ENCODE results near the gene CTNS. TPM values are rescaled to one million over a fixed set of nuclear protein-coding genes. Genes with fewer than 3 reads are reported as not detected.

Gene CTNS
- polyA plus RNA-seq, 1 donor from 2014 or later, result 8.8 TPM

DNA sequence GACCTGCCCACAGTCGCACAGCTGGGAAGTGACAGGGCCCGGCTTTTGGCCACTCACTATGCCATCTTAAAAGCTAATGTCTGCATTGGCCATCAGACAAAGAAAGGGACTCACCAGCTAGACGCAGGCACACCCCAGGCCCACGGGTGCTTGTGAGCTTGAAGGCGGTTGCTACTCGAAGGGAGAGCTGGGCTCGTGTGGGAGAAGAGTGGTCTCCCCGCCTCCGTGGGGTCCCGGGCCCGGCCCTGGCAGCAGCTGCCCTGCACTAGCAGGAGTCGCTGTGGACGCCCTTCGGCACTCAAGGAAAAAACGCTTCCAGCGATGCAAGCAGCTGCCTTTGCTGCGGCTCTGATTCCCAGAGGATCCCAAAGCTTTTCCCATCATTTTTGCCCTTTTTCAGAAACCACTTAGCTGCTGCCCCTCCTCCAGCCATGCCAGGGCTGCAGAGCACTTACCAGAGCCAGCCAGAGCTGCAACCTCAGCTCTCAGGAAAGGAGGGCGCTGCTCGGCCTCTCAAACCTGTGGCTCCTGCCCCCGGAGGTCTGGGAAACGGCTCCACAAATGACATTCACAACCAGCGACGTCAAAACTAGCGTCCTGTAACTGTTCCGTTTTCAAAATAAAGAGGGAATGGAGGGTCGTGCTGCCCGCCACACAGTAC lies 39.6 kb upstream of the CTNS start:
- no peaks in the 10 kb centered on the region for H3K27me3 ChIP-seq (ENCODE audit: insufficient read depth, low read depth, low read length)
- no peak overlapping the region for H2AFZ ChIP-seq (ENCODE audit: low read depth, low read length)
- H4K20me1 ChIP-seq (ENCODE audit: insufficient read depth), result no peaks in the 10 kb centered on the region
- no peak overlapping the region for H3K4me3 ChIP-seq (ENCODE audit: low read length)
- H3K9ac ChIP-seq (ENCODE audit: low read length), result no peak overlapping the region
- H3K79me2 ChIP-seq (replicated peaks; ENCODE audit: insufficient read depth, low read length), result no peaks in the 10 kb centered on the region
- TF ChIP-seq, protein P1, sequence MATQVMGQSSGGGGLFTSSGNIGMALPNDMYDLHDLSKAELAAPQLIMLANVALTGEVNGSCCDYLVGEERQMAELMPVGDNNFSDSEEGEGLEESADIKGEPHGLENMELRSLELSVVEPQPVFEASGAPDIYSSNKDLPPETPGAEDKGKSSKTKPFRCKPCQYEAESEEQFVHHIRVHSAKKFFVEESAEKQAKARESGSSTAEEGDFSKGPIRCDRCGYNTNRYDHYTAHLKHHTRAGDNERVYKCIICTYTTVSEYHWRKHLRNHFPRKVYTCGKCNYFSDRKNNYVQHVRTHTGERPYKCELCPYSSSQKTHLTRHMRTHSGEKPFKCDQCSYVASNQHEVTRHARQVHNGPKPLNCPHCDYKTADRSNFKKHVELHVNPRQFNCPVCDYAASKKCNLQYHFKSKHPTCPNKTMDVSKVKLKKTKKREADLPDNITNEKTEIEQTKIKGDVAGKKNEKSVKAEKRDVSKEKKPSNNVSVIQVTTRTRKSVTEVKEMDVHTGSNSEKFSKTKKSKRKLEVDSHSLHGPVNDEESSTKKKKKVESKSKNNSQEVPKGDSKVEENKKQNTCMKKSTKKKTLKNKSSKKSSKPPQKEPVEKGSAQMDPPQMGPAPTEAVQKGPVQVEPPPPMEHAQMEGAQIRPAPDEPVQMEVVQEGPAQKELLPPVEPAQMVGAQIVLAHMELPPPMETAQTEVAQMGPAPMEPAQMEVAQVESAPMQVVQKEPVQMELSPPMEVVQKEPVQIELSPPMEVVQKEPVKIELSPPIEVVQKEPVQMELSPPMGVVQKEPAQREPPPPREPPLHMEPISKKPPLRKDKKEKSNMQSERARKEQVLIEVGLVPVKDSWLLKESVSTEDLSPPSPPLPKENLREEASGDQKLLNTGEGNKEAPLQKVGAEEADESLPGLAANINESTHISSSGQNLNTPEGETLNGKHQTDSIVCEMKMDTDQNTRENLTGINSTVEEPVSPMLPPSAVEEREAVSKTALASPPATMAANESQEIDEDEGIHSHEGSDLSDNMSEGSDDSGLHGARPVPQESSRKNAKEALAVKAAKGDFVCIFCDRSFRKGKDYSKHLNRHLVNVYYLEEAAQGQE (IDR thresholded peaks at IDR 0.05; ENCODE audit: borderline replicate concordance), result no peak
- no peak for TF ChIP-seq EP300 (conservative IDR thresholded peaks at IDR 0.05; ENCODE audit: poor library complexity, severe bottlenecking)
- H3K9me3 ChIP-seq (ENCODE audit: low read length), result no peaks in the 10 kb centered on the region
- H3F3A ChIP-seq (ENCODE audit: insufficient read depth, low read length, poor library complexity, severe bottlenecking), result no peaks in the 10 kb centered on the region
- H3K4me2 ChIP-seq (ENCODE audit: low read length), result no peak overlapping the region
- H3K36me3 ChIP-seq (ENCODE audit: insufficient read depth, low read length), result no peaks in the 10 kb centered on the region
- no peaks in the 10 kb centered on the region for H3K9me2 ChIP-seq (ENCODE audit: insufficient read depth, low read length)
- H3K27ac ChIP-seq (ENCODE audit: low read length), result no peak overlapping the region

DNA sequence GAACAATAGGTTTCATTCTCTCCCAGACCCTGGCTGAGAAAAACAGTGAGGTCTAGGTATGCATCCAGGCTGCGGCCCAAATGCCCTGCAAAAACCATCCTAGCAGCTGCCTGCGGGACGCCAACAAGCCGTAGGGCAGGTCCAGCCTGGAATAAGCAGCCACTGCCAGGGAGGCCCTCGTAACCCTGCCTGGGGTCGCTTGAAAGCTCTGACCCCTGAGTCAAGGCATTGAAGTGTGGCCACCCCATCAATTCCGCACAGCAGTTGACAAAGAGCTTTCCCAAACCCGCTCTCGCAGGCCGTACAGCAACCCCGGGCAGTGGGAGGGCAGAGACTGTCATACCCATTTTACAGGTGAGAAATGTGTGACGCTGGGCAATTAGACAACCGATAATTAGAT lies 38.5 kb upstream of the CTNS start:
- H3K4me3 ChIP-seq (ENCODE audit: low read length), result no peak overlapping the region
- no peak overlapping the region for H3K4me2 ChIP-seq (ENCODE audit: low read length)
- no peak overlapping the region for H3K9ac ChIP-seq (ENCODE audit: low read length)
- TF ChIP-seq SMC3 (conservative IDR thresholded peaks at IDR 0.05; ENCODE audit: poor library complexity) (no peak), MXI1 (conservative IDR thresholded peaks at IDR 0.05; ENCODE audit: poor library complexity, severe bottlenecking) (no peak), EZH2 (IDR thresholded peaks at IDR 0.05; ENCODE audit: borderline replicate concordance, insufficient read depth, low read length, poor library complexity, severe bottlenecking) (no peak), POLR2AphosphoS5 (IDR thresholded peaks at IDR 0.05) (no peak), TAF1 (IDR thresholded peaks at IDR 0.05; ENCODE audit: low read depth) (no peak), EP300 (conservative IDR thresholded peaks at IDR 0.05; ENCODE audit: poor library complexity, severe bottlenecking) (no peak)
- TF ChIP-seq, protein P2, sequence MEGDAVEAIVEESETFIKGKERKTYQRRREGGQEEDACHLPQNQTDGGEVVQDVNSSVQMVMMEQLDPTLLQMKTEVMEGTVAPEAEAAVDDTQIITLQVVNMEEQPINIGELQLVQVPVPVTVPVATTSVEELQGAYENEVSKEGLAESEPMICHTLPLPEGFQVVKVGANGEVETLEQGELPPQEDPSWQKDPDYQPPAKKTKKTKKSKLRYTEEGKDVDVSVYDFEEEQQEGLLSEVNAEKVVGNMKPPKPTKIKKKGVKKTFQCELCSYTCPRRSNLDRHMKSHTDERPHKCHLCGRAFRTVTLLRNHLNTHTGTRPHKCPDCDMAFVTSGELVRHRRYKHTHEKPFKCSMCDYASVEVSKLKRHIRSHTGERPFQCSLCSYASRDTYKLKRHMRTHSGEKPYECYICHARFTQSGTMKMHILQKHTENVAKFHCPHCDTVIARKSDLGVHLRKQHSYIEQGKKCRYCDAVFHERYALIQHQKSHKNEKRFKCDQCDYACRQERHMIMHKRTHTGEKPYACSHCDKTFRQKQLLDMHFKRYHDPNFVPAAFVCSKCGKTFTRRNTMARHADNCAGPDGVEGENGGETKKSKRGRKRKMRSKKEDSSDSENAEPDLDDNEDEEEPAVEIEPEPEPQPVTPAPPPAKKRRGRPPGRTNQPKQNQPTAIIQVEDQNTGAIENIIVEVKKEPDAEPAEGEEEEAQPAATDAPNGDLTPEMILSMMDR (IDR thresholded peaks at IDR 0.05; ENCODE audit: poor library complexity, severe bottlenecking), result no peak
- TF ChIP-seq, protein P1 (IDR thresholded peaks at IDR 0.05; ENCODE audit: borderline replicate concordance), result no peak
- H3K9me3 ChIP-seq (ENCODE audit: low read length), result no peaks in the 10 kb centered on the region
- no peaks in the 10 kb centered on the region for H4K20me1 ChIP-seq (ENCODE audit: insufficient read depth)
- H2AFZ ChIP-seq (ENCODE audit: low read depth, low read length), result no peak overlapping the region
- H3K9me2 ChIP-seq (ENCODE audit: insufficient read depth, low read length), result no peaks in the 10 kb centered on the region
- H3K27me3 ChIP-seq (ENCODE audit: insufficient read depth, low read depth, low read length), result no peaks in the 10 kb centered on the region
- no peaks in the 10 kb centered on the region for H3K79me2 ChIP-seq (replicated peaks; ENCODE audit: insufficient read depth, low read length)
- H3K36me3 ChIP-seq (ENCODE audit: insufficient read depth, low read length), result no peaks in the 10 kb centered on the region
- no peaks in the 10 kb centered on the region for H3F3A ChIP-seq (ENCODE audit: insufficient read depth, low read length, poor library complexity, severe bottlenecking)
- H3K27ac ChIP-seq (ENCODE audit: low read length), result no peak overlapping the region
